Endodermal cell (in vitro differentiated cells): ENCODE data around the gene MTM1. TPM values are rescaled to one million over a fixed set of nuclear protein-coding genes. Genes with fewer than 3 reads are reported as not detected.

Experiments
- DNase-seq: peaks from one replicate; pipeline ENCODE4 v3.0.0-alpha.2; 2017
- H3K27ac ChIP-seq: 2 replicates; pipeline ENCODE4 v1.5.1; 2013; ENCODE audit warnings: mild to moderate bottlenecking, low read depth, low read length, moderate library complexity
- H3K27me3 ChIP-seq: 2 replicates; pipeline ENCODE4 v1.6.1; 2013; ENCODE audit warnings: mild to moderate bottlenecking, low read length, moderate library complexity; ENCODE audit not compliant: insufficient read depth, control insufficient read depth, poor library complexity, severe bottlenecking
- H3K36me3 ChIP-seq: 2 replicates; pipeline ENCODE4 v1.7.0; 2013; ENCODE audit warnings: mild to moderate bottlenecking, low read length, moderate library complexity; ENCODE audit not compliant: control insufficient read depth, insufficient read depth
- H3K4me1 ChIP-seq: one replicate; pipeline ENCODE4 v1.7.0; 2013; ENCODE audit warnings: low read length; ENCODE audit not compliant: control insufficient read depth, insufficient read depth
- H3K4me3 ChIP-seq: 2 replicates; pipeline ENCODE4 v1.5.1; 2013; ENCODE audit warnings: mild to moderate bottlenecking, low read length, moderate library complexity
- H3K9ac ChIP-seq: 2 replicates; pipeline ENCODE4 v1.6.1; 2013; ENCODE audit warnings: mild to moderate bottlenecking, low read length, moderate library complexity; ENCODE audit not compliant: poor library complexity, severe bottlenecking; ENCODE audit errors: extremely low read depth
- H3K9me3 ChIP-seq: 2 replicates; pipeline ENCODE4 v1.6.1; 2013; ENCODE audit warnings: mild to moderate bottlenecking, low read length, moderate library complexity; ENCODE audit not compliant: control insufficient read depth
- H3K27ac Mint-ChIP-seq: 2 replicates; pipeline ENCODE4 v1.8.0; 2020; ENCODE audit warnings: mixed read lengths
- H3K27me3 Mint-ChIP-seq: 2 replicates; pipeline ENCODE4 v1.8.0; 2021; ENCODE audit warnings: mild to moderate bottlenecking, mixed read lengths; ENCODE audit not compliant: insufficient read depth
- H3K36me3 Mint-ChIP-seq: 2 replicates; pipeline ENCODE4 v1.8.0; 2020; ENCODE audit warnings: low read depth, mixed read lengths
- H3K4me1 Mint-ChIP-seq: 2 replicates; pipeline ENCODE4 v1.8.0; 2020; ENCODE audit warnings: mixed read lengths
- H3K4me3 Mint-ChIP-seq: 2 replicates; pipeline ENCODE4 v1.8.0; 2020; ENCODE audit warnings: mild to moderate bottlenecking, moderate library complexity, mixed read lengths
- H3K9me3 Mint-ChIP-seq: 2 replicates; pipeline ENCODE4 v1.8.0; 2020; ENCODE audit warnings: mild to moderate bottlenecking, mixed read lengths
- CTCF ChIP-seq: fragments of 200-600 bp; sonication (generic); conservative IDR thresholded peaks from 2 replicates; pipeline ENCODE4 v1.5.0; 2021; ENCODE audit warnings: antibody characterized with exemption, mild to moderate bottlenecking
- WGBS, 2 experiments: methylation state at CpG; one replicate each; pipeline versions ENCODE4 v1.1.5 to v1.1.7; 2013; ENCODE audit warnings: missing lambda C conversion rate in 2 of 2, mixed read lengths in 1 of 2; ENCODE audit not compliant: insufficient coverage in 1 of 2, insufficient read length in 1 of 2; 5-methylcytosine and 5-hydroxymethylcytosine counted together
- total RNA-seq, 2 donors: library from RNA; stranded (reverse); fragmentation: NEBNext Ultra II Directional in 1 of 2; extraction: Animal tissue kit (Norgen Biotek cat#: 25700) in 1 of 2; gene quantifications; 2 replicates in 1 of 2; 3 replicates in 1 of 2; pipeline ENCODE4 v1.2.1, GENCODE V29; 2021

The MTM1 gene
- total RNA-seq, 2 donors from 2014 or later = 5.9 to 9.8 TPM

- no peaks in the 10 kb centered on the region for H3K9me3 ChIP-seq
- H3K36me3 Mint-ChIP-seq = peaks cover 2% of the 10 kb centered on the region
- no peak for DNase-seq
- no peaks in the 10 kb centered on the region for H3K27me3 Mint-ChIP-seq
- no peak overlapping the region for H3K27ac Mint-ChIP-seq
- H3K36me3 ChIP-seq = no peaks in the 10 kb centered on the region
- no peak for TF ChIP-seq CTCF
- H3K4me3 ChIP-seq = no peak overlapping the region
- H3K4me3 Mint-ChIP-seq = no peak overlapping the region
- H3K4me1 ChIP-seq = no peaks in the 10 kb centered on the region
- H3K4me1 Mint-ChIP-seq = no peaks in the 10 kb centered on the region
- 100% methylated on average over 1 of the region's 2 CpGs for WGBS, 2 experiments
- no peaks in the 10 kb centered on the region for H3K27me3 ChIP-seq
- no peak overlapping the region for H3K9ac ChIP-seq
- peaks cover 27% of the 10 kb centered on the region for H3K9me3 Mint-ChIP-seq
- no peak overlapping the region for H3K27ac ChIP-seq
Observed at GRCh38 chrX:150621652-150622051, 53.2 kb downstream of the MTM1 start.

- Histone ChIP-seq H3K27me3 (no peaks in the 10 kb centered on the region), H3K36me3 (no peaks in the 10 kb centered on the region), H3K4me3 (no peak overlapping the region), H3K27ac (no peak overlapping the region), H3K9me3 (no peaks in the 10 kb centered on the region), H3K9ac (no peak overlapping the region), H3K4me1 (no peaks in the 10 kb centered on the region)
- H3K4me1 Mint-ChIP-seq = no peaks in the 10 kb centered on the region
- DNase-seq = no peak
- no peaks in the 10 kb centered on the region for H3K36me3 Mint-ChIP-seq
- no peak overlapping the region for H3K27ac Mint-ChIP-seq
- TF ChIP-seq CTCF = no peak
- peaks cover 25% of the 10 kb centered on the region for H3K9me3 Mint-ChIP-seq
- H3K27me3 Mint-ChIP-seq = no peaks in the 10 kb centered on the region
- H3K4me3 Mint-ChIP-seq = no peak overlapping the region
Observed at GRCh38 chrX:150623583-150623982, 55.2 kb downstream of the MTM1 start.

GRCh38 chrX:150625097-150625496 is 56.7 kb downstream of the MTM1 start:
- Histone ChIP-seq H3K27me3 (no peaks in the 10 kb centered on the region), H3K9ac (no peak overlapping the region), H3K27ac (no peak overlapping the region), H3K4me1 (no peaks in the 10 kb centered on the region), H3K36me3 (no peaks in the 10 kb centered on the region), H3K9me3 (no peaks in the 10 kb centered on the region), H3K4me3 (no peak overlapping the region)
- H3K27me3 Mint-ChIP-seq = no peaks in the 10 kb centered on the region
- H3K9me3 Mint-ChIP-seq = peaks cover 32% of the 10 kb centered on the region
- H3K27ac Mint-ChIP-seq = no peak overlapping the region
- no peak overlapping the region for H3K4me3 Mint-ChIP-seq
- H3K4me1 Mint-ChIP-seq = no peaks in the 10 kb centered on the region
- no peak for DNase-seq
- 94 to 97% methylated on average over 5 of the region's 6 CpGs for WGBS, 2 experiments
- TF ChIP-seq CTCF = no peak
- no peaks in the 10 kb centered on the region for H3K36me3 Mint-ChIP-seq
